Stimulated activated CD8-positive, alpha-beta memory T cell treated with anti-CD3 and anti-CD28 coated beads, Interleukin-4, amount 100 ng/mL, for 48 hours (primary cell): ENCODE data around the gene GTF3C1.

ENCODE experiments used
- DNase-seq: peaks from one replicate; pipeline ENCODE4 v3.0.0-alpha.2; 2020

Gene GTF3C1

GRCh38 chr16:27485126-27485525 is 64.6 kb downstream of the GTF3C1 start:
- no peak for DNase-seq

DNA sequence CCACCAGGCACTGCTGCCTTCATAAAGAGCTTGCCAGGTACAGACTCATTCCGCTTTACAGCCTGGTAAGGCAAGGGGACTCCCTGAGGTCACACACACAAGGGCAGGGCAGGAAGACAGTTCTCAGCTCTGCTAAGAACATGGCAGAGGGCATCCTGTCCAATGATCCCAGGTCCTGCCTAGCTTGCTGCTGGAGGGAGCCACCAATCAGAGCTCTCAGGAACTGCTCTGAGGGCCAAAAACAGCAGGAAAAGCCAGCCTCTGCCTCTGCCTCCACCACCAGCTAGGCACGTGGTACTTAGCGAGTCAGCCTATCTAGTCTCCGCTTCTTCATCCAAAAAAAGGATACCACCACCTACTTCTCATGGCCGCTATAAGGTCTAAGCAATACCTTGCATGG is 66.1 kb downstream of the GTF3C1 start:
- no peak for DNase-seq

DNA sequence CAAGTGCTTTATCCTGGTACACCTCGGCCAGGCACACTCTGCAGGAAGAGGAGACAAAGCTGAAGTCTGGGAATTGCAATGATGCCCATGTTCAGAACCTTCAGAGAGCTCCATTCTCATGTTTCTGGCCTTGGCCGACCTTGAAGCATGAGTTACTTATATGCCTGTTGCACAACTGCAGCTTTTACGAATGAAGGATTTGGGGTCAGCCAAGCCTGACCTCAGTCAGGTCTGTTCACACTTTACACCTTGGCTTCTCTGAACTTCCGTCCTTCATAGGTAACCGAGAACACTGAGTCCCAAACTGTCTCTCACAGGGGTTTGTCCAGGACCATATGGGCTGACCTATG is 66.7 kb downstream of the GTF3C1 start:
- no peak for DNase-seq

- DNase-seq = no peak
Measured at GRCh38 chr16:27482397-27483087, 67.2 kb downstream of the GTF3C1 start.

- DNase-seq = no peak
Measured at GRCh38 chr16:27481282-27481934, 68.3 kb downstream of the GTF3C1 start.

GRCh38 chr16:27480761-27481160 is 69.0 kb downstream of the GTF3C1 start:
- DNase-seq = no peak

- DNase-seq = no peak
Measured at GRCh38 chr16:27476240-27476639, 73.5 kb downstream of the GTF3C1 start.

GRCh38 chr16:27475561-27475960 is 74.2 kb downstream of the GTF3C1 start:
- DNase-seq = no peak

DNA sequence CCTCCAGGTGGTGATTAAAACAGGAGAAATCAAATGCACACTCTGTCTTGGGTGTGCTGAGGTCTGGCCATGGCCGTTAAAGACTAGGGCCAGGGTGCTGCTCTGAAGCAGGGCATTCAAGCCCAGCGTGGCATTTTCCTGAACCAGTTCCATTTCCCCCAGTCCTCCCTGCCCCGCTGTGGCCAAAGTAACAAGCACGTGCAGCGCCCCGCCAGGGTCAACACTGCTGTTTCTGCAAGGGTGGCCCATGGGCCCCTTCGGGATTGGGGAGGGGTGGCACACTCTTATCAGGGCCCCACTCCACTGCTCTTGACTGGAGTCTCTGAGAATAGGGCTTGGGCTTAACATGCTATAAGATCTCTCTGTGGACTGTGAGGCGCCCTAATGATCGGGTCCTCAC is 74.8 kb downstream of the GTF3C1 start:
- DNase-seq = no peak

DNA sequence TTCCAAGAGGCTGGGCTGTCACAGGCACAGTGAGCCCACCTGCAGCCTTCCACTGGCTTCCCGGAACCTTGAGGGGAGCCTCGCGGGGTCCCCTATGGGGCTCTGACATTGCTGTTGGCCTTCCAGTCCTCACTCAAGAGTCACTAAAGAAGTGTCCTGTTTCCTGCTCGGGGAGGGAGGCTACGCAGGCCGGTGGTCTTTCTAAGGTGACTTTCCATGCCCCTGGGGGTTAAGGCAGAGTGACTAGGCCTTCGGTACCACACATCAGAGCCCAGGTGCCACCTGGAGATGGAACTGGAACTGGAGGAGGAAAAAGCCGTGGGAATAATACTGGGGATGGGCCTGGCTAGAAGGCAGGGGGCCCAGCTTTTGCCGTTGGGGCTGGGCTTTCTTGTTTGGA is 75.7 kb downstream of the GTF3C1 start:
- DNase-seq = no peak

DNA sequence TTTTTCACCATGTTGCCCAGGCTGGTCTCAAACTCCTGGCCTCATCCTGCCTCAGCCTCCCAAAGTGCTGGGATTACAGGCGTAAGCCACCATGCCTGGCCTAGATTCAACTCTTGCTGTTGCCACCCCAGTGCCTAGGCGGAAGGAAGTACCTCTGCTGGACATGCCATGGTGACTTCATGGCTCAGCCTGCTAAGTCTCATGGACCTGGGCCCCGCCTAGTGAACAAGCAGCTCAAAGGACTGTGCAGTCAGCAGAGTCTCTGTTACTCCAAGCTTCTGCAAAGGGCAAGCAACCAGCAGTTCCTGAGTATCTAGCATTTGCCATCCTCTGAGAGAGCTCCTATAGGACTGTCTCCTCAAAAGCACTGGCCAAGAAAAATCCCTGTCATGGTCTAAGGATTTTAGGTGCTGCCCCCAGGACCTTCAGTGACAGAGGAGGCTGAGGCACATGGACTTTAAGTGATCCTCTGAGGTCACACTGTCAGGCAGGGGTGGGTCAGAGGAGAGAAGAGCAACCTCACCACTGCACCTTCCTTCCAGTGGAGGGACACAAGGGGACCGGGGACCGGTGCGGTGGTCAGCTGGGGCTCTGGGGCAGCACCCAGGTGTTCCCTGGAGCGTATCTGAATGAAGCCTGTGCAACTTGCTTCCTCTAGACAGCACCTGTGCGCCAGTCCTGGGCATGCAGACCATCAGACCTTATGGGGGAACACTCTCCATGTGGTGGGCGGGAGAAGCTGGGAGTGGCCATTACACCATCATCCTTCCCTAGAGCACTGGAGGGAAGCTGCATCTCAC is 76.4 kb downstream of the GTF3C1 start:
- DNase-seq = no peak

- no peak for DNase-seq
Measured at GRCh38 chr16:27472091-27473020, 77.4 kb downstream of the GTF3C1 start.

DNA sequence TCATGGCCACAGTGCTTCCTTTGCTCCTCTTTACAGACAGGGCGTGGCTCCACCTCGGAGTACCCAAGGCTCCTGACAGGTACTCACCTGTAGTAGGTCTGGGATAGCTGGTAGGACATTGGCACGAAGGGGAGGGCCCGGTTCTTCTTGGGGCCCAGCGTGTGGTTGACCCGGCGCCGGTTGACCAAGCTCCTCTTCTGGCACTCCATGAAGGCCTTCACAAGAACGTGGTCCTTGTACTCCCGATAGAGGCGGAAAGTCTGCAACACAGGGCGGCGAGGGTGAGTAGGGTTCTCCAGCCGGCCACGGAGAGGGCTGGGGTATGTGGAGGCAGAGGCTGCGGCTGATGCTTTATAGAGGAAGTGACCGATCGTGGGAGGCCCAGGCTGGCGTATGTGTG is 78.1 kb downstream of the GTF3C1 start:
- DNase-seq = no peak

DNA sequence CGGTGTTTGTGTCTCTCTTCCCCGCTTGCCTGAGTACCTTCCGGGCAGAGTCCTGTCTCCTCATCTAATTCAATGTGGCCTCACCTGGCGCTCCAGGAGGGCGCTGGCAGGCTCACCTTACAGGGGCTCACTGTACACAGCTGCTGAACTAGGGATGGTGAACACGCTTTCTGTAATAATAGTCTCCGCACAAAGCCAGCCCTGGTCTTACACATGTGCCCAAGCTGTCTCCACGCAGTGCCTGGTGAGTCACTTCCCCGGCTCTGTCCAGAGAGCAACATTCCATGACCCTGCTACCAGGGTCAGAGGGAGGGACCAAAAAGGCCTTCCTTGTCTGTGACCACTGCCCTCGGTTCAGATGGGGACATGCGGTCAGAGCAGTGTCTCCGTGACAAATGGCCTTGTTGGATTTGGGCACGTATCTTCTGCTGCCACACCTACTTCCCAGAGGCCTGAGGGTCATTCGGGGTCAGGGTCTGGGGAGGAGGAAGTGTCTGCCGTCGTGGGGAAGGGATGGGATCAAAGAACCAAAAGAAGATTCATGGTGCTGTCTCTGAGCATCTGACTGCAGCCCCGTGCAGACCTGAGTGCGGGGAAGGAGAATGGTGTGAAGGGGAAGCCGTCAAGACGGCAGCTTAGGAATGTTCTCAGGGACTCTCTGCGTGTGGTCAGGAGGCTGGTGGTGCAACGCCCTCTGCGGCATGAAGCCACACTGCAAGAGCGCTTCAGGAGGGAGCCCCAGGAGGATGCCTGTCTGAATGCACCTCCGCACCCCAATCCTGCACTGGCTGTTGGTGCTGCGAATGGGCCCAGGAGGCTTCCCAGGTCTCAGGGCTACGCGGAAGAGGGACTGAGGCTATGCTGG is 78.9 kb downstream of the GTF3C1 start:
- no peak for DNase-seq

DNA sequence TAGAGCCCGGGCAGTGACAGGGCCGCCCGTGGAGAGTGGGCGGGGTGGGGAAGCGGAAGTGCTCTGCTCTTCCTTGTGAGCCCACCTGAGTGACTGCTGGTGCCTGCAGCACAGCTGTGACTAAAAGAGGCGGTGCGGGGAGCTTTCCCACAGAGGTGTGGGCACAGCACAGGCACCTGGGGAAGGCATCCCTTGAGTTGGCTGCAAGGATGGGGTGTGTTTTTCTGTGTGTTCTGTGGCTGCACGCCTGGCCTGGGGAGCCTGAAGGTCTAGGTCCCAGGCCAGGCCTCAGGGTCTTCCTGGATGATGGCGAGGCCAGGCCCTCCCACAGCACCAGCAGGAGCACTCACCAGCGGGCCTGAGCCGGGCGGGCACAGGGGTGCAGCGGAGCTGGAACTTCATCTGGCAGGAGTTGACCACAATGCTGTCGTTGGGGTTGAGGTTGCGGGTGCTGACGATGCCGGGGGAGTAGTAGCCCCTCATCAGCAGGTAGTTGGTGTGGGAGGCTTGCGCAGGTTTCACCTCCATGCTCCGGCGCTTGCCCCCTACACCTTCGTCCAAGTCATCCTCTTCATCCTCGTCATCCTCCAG is 80.7 kb downstream of the GTF3C1 start:
- DNase-seq = no peak

- no peak for DNase-seq
Measured at GRCh38 chr16:27465483-27465879, 84.2 kb downstream of the GTF3C1 start.

DNA sequence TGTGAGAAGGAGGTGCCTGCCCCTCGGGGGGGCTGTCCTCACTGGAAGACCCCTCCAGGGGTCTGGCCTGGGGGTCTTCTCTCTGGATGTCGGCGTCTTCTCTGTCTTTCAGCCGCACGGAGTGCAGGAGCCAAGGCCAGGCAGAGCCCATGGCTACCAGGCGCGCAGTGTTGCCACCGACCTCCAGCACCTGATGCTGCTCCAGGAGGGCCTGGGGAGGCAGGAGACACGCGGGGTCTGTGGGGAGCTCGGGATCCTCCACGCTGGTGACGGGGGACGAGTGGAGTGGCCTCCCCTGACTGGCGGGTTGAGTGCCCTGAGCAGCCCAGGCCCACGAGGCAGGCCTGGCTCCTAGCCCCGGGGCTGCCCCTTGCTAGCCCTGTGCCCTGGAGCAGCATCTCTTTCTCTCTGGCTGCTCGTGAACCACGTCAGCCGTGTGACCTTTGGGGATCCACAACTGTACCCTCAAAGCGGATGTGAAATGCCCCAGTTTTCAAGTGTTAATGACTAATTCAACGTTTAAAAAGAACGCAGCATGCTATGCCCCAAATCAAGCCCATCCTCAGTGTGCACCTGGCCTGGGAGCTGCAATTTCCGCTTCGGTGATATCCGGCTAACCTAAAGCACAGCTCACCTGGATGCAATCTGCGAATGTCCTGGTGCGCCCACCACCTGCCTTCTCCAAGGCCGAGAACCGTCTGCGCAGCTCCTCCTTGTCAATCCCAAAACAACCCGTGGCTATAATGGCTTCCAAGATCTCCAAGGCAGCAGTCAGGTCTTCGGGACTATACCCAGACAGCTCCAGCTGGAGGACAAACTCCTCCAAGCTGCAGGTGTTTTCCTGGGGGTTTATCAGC is 84.9 kb downstream of the GTF3C1 start:
- DNase-seq = no peak

DNA sequence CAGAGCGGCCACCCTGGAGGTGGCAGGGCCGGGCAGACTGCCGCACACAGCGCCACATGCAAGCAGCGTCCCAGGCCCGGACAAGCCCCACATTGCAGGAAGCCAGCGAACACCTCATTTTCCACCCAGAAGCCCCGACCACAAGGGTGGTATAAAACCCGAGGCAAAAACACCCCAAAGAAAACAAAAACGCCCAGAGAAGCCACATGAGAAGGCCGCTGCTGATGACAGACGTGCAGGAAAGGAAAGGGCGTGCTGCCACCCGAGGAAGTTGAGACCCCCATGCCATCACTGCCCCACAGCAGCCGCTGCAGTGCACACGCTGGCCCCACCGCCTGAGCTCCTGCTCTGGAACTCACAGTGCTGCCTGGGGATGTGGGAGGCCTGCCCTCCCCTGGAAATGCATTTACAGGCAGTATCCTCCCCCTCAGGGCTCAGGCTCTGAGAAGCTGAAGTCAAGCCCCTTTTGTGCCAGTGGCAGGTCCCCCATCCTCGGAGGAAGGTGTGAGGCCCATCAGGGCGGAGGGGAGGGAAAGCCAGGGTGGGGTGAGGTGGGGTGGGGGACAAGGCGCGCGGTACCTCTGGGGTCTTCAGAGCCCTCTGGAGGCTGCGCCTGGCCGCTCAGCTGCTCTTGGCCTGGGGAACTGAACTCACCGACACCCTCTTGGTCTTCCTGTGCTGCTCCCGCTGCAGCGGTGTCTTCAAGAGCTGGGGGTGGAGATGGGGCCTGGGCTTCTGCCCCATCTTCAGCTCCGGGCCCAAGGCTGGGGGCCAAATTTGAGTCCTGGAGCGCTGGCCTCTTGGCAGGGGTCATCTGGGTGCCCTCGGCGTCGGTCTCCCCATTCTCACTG is 85.7 kb downstream of the GTF3C1 start:
- DNase-seq = peak; percentile 66

GRCh38 chr16:27462846-27463682 is 86.6 kb downstream of the GTF3C1 start:
- no peak for DNase-seq
